Muscle of back (tissue), 11 donors: ENCODE results near the gene CD68. TPM values are rescaled to one million over a fixed set of nuclear protein-coding genes. Genes with fewer than 3 reads are reported as not detected.

Source experiments
- DNase-seq, 3 donors: peaks; one replicate each; pipeline versions ENCODE4 v3.0.0 to v3.0.0-alpha.2; 2013
- polyA plus RNA-seq, 10 donors: library from polyadenylated mRNA; unstranded; fragments of 120-200 nt; gene quantifications; one replicate each; pipeline ENCODE4 v1.2.1, GENCODE V29; 2013; ENCODE audit not compliant: insufficient read length in 10 of 10

Gene CD68
- polyA plus RNA-seq, 10 donors = 23.6 to 41.0 (median 27.5) TPM

- no peak for DNase-seq
Observed at GRCh38 chr17:7558544-7559319, 20.7 kb upstream of the CD68 start, which contains the start of gene TNFSF13. TNFSF13 (plus strand) TSS chr17:7558750; CDS start chr17:7559040, 290 bp downstream.

- DNase-seq = peak in 1 of 3 donors; percentile 27
Observed at GRCh38 chr17:7559320-7560171, 19.9 kb upstream of the CD68 start.

- DNase-seq = peak in 1 of 3 donors; percentile 78
Observed at GRCh38 chr17:7560172-7561027, 19.0 kb upstream of the CD68 start.

GRCh38 chr17:7561028-7561575, 18.3 kb upstream of the CD68 start:
- peak; percentile 82 to 94 (median 91) for DNase-seq

- DNase-seq = peak; percentile 91 to 97 (median 94)
Observed at GRCh38 chr17:7561589-7562207, 17.7 kb upstream of the CD68 start, which contains the start of gene SENP3. SENP3 (plus strand) TSS chr17:7561919; CDS start chr17:7563077, 1,158 bp downstream.

GRCh38 chr17:7562208-7562605, 17.2 kb upstream of the CD68 start:
- DNase-seq = no peak

- no peak for DNase-seq
Observed at GRCh38 chr17:7563115-7563869, 16.1 kb upstream of the CD68 start.

- no peak for DNase-seq
Observed at GRCh38 chr17:7569571-7569970, 9.9 kb upstream of the CD68 start.

- DNase-seq = no peak
Observed at GRCh38 chr17:7570351-7570750, 9.1 kb upstream of the CD68 start.

GRCh38 chr17:7572338-7572587, 7.2 kb upstream of the CD68 start:
- DNase-seq = no peak

- DNase-seq = peak; percentile 98 to 100 (median 99)
Observed at GRCh38 chr17:7572588-7573323, 6.7 kb upstream of the CD68 start.

GRCh38 chr17:7573324-7574080, 5.9 kb upstream of the CD68 start:
- DNase-seq = peak; percentile 91 to 96 (median 94)

- DNase-seq = no peak
Observed at GRCh38 chr17:7574176-7574953, 5.1 kb upstream of the CD68 start.

GRCh38 chr17:7575481-7575883, 4.0 kb upstream of the CD68 start:
- no peak for DNase-seq

GRCh38 chr17:7575959-7576358, 3.5 kb upstream of the CD68 start:
- DNase-seq = no peak

GRCh38 chr17:7576432-7576937, 3.0 kb upstream of the CD68 start:
- no peak for DNase-seq

- DNase-seq = no peak
Observed at GRCh38 chr17:7577327-7578199, 1.9 kb upstream of the CD68 start.
